GM12865 (cell line): ENCODE results near the gene NR4A3.

Experiments
- DNase-seq: peaks from one replicate; pipeline ENCODE4 v3.0.0; 2010; ENCODE audit warnings: low read depth
- H3K4me3 ChIP-seq: 2 replicates; pipeline ENCODE4 v1.5.1; 2011; ENCODE audit warnings: mild to moderate bottlenecking, low read depth, low read length, control low read depth
- TF ChIP-seq, protein P1 (sequence below): IDR thresholded peaks from 2 replicates; pipeline ENCODE4 v1.5.1; 2011; ENCODE audit warnings: low read length, control low read depth, low read depth, inconsistent platforms; ENCODE audit not compliant: insufficient read depth; ENCODE audit errors: missing control alignments

Gene NR4A3

DNA sequence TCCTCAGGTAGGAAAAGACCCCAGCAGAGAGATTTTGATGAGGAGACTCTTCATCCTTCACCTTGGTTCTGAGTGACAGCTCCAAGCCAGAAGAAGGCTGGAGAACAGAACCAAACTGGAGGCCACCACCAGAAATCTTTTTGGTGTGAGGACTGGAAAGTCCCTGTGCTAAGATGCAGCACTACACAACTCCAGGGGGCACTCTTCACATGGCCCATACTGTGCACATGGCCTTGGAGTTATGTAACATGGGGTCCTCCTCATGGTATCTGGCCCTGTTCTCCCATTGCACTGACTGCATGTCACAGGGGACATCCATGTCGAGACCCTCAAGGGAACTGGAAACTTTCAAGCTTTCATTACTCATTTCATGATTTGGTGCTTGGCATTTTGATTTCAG is 67.4 kb downstream of the NR4A3 start:
- DNase-seq = peak; percentile 24
- TF ChIP-seq, protein P1, sequence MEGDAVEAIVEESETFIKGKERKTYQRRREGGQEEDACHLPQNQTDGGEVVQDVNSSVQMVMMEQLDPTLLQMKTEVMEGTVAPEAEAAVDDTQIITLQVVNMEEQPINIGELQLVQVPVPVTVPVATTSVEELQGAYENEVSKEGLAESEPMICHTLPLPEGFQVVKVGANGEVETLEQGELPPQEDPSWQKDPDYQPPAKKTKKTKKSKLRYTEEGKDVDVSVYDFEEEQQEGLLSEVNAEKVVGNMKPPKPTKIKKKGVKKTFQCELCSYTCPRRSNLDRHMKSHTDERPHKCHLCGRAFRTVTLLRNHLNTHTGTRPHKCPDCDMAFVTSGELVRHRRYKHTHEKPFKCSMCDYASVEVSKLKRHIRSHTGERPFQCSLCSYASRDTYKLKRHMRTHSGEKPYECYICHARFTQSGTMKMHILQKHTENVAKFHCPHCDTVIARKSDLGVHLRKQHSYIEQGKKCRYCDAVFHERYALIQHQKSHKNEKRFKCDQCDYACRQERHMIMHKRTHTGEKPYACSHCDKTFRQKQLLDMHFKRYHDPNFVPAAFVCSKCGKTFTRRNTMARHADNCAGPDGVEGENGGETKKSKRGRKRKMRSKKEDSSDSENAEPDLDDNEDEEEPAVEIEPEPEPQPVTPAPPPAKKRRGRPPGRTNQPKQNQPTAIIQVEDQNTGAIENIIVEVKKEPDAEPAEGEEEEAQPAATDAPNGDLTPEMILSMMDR = peak; percentile 20
- H3K4me3 ChIP-seq = no peak overlapping the region

DNA sequence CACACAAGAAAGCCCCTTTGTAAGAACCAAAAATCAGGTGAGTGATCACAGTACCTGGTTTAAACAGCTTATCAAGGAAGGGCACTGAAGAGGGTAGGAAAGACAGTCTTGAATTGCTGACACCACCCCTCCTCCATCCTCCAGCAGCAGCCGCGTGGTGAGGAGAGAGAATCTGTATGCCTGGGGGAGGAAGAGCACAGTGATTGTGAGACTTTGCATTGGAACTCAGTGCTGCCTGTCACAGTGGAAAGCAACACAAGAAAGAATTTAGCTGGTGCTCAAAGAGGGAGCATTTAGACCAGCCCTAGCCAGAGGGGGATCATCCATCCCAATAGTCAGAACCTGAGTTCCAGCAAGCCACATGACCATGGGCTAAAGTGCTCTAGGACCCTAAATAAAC is 73.1 kb downstream of the NR4A3 start:
- TF ChIP-seq, protein P1 = no peak
- DNase-seq = no peak
- H3K4me3 ChIP-seq = no peak overlapping the region

DNA sequence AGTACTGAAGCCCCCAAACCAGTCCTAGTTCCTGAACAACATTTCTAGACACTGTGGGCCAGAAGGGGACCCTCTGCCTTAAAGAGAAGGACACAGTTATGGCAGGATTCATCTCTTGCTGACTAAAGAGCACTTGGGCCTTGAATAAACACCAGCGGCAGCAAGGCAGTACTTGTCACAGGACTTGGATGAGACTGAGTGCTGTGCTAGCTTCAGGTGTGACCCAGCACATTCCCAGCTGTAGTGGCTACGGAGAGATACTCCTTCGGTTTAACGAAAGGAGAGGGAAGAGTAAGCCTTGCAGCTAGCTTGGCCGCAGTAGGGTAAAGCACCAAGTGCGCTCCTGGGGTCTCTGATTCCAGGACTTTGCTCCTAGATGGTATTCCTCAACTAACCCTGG is 73.8 kb downstream of the NR4A3 start:
- no peak for DNase-seq
- H3K4me3 ChIP-seq = no peak overlapping the region
- TF ChIP-seq, protein P1 = no peak

DNA sequence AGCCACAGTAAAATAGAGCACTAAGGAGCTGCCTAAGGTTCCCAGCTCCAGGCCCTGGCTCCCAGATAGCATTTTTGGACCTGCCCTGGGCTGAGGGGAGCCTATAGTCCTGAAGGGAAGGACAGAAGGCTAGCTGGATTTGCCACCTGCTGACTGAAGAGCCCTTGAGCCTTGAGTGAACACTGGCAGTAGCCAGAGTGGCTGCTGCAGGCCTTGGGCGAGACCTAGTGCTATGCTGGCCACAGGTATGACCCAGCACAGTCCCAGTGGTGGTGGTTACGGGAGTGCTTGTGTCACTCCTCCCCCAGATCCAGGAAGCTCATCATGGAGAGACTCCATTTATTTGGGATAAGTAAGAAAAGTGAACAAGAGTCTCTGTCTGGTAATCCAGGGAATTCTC is 74.4 kb downstream of the NR4A3 start:
- DNase-seq = no peak
- TF ChIP-seq, protein P1 = no peak

DNA sequence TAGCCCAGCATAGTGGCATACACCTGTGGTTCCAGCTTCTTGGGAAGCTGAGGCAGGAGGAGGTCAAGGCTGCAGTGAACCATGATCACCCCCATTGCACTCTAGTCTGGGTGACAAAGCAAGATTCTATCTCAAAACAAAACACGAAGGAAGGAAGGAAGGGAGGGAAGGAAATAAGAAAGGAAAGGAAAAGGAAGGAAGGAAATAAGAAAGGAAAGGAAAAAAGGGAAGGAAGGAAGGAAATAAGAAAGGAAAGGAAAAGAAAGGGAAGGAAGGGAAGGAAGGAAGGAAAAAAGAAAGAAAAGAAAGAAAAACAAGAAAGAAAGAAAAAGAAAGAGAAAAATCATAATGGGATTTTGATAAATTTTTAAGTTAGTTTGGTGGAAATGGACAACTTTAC is 81.7 kb downstream of the NR4A3 start:
- DNase-seq = no peak
- TF ChIP-seq, protein P1 = no peak
- no peak overlapping the region for H3K4me3 ChIP-seq

More for the DNA sequence above, 74.4 kb downstream of the NR4A3 start:
- no peak overlapping the region for H3K4me3 ChIP-seq

DNA sequence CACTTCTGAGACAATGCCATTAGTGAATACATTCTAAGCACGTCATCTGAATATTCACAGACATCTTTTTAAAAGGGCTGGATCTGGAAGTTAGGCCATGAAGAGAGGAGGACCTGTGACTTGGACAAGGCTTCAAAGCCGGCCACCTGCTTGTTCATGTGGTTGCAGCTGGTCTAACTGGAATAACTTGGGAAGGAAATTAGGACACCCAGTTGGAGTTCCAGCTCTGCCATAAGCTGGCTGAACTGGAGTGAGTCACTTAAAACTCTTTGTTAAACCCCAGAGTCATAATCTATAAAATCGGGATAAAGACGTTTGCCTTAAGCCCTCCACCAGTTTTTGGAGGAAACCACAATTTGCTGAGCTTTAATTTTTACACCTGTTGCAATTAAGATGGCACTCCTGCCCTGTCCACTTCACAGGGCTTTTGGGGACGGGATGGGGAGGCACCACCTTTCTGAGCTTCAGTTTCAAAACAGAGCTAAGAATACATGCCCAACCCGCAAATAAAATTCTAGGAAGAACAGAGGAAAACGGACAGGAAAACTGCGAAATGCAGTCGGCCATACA is 84.2 kb downstream of the NR4A3 start:
- TF ChIP-seq, protein P1 = no peak
- DNase-seq = no peak
- H3K4me3 ChIP-seq = peak overlapping the region; percentile 66
